HL-60 (cell line): ENCODE data around the gene MYO6.

ENCODE experiments used
- DNase-seq, 2 experiments: peaks; one replicate each; pipeline ENCODE4 v3.0.0-alpha.2; 2010 to 2020; ENCODE audit warnings: low read depth in 1 of 2, low spot score in 1 of 2
- H3K27ac ChIP-seq: fragments of 250-450 bp; sonication (Bioruptor Pico); replicated peaks from 2 replicates; pipeline ENCODE4 v1.5.1; 2020; ENCODE audit warnings: mild to moderate bottlenecking, moderate library complexity
- H3K27me3 ChIP-seq: fragments of 250-450 bp; sonication (Bioruptor Pico); 2 replicates; pipeline ENCODE4 v1.5.1; 2021; ENCODE audit warnings: mild to moderate bottlenecking, moderate library complexity; ENCODE audit not compliant: insufficient read depth, poor library complexity, severe bottlenecking
- H3K4me3 ChIP-seq: replicated peaks from 2 replicates; pipeline ENCODE4 v1.5.1; 2011; ENCODE audit warnings: mild to moderate bottlenecking, control low read depth, low read length; ENCODE audit not compliant: insufficient read depth
- CTCF ChIP-seq: IDR thresholded peaks from one replicate; pipeline ENCODE4 v1.5.1; 2011; ENCODE audit warnings: low read length, control low read depth, inconsistent platforms; ENCODE audit not compliant: insufficient read depth
- GABPA ChIP-seq: IDR thresholded peaks from 2 replicates; pipeline ENCODE4 v1.6.1; 2012; ENCODE audit warnings: low read depth
- POLR2AphosphoS5 ChIP-seq: IDR thresholded peaks from 2 replicates; pipeline ENCODE4 v1.6.1; 2012; ENCODE audit warnings: low read depth
- REST ChIP-seq: IDR thresholded peaks from 2 replicates; pipeline ENCODE4 v1.6.1; 2012; ENCODE audit warnings: low read depth; ENCODE audit not compliant: insufficient replicate concordance
- SPI1 ChIP-seq: IDR thresholded peaks from 2 replicates; pipeline ENCODE4 v1.6.1; 2012; ENCODE audit warnings: low read depth, mild to moderate bottlenecking, borderline replicate concordance

MYO6 gene

GRCh38 chr6:75759207-75759606 lies 10.2 kb downstream of the MYO6 start:
- DNase-seq = no peak
- H3K27ac ChIP-seq = no peak overlapping the region
- H3K27me3 ChIP-seq = peaks cover 7% of the 10 kb centered on the region
- no peak overlapping the region for H3K4me3 ChIP-seq
- TF ChIP-seq CTCF = no peak
- no peak for TF ChIP-seq SPI1
- no peak for TF ChIP-seq GABPA
- TF ChIP-seq POLR2AphosphoS5 = no peak

- DNase-seq = no peak
- Histone ChIP-seq H3K4me3 (no peak overlapping the region), H3K27me3 (peaks cover 7% of the 10 kb centered on the region), H3K27ac (no peak overlapping the region)
- TF ChIP-seq POLR2AphosphoS5 (no peak), REST (no peak), GABPA (no peak), SPI1 (no peak), CTCF (no peak)
These were observed 11.3 kb downstream of the MYO6 start for GRCh38 chr6:75760320-75760719.

- TF ChIP-seq REST = no peak
- no peak for TF ChIP-seq POLR2AphosphoS5
- no peak for TF ChIP-seq GABPA
- TF ChIP-seq CTCF = no peak
- TF ChIP-seq SPI1 = no peak
- H3K4me3 ChIP-seq = no peak overlapping the region
- H3K27ac ChIP-seq = no peak overlapping the region
- no peak for DNase-seq
- peaks cover 7% of the 10 kb centered on the region for H3K27me3 ChIP-seq
These were observed 12.4 kb downstream of the MYO6 start for GRCh38 chr6:75761489-75761888.

- Histone ChIP-seq H3K27me3 (peaks cover 7% of the 10 kb centered on the region), H3K4me3 (no peak overlapping the region), H3K27ac (no peak overlapping the region)
- TF ChIP-seq SPI1 (no peak), GABPA (no peak), CTCF (no peak), REST (no peak), POLR2AphosphoS5 (no peak)
- no peak for DNase-seq
These were observed 13.0 kb downstream of the MYO6 start for GRCh38 chr6:75762063-75762462.
